Measurements from ENCODE around the gene PTCD2. TPM values are rescaled to one million over a fixed set of nuclear protein-coding genes. Genes with fewer than 3 reads are reported as not detected.

The PTCD2 gene
- total RNA-seq, 2 donors from 2014 or later: 8.9 to 10.2 TPM

GRCh38 chr5:72383280-72383679, 63.1 kb downstream of the PTCD2 start:
- no peak for DNase-seq (ENCODE audit: low spot score)
- no peaks in the 10 kb centered on the region for H3K9me3 ChIP-seq
- intact Hi-C loops (cut with DNase I): no loop called here
- H3K36me3 ChIP-seq: no peaks in the 10 kb centered on the region
- 73% methylated on average over 7 of the region's 7 CpGs for WGBS
- H3K27ac ChIP-seq: no peak overlapping the region
- H3K4me1 ChIP-seq (replicated peaks): no peaks in the 10 kb centered on the region
- H3K27me3 ChIP-seq (replicated peaks; ENCODE audit: insufficient read depth): no peaks in the 10 kb centered on the region
- H3K4me3 ChIP-seq: no peak overlapping the region
- TF ChIP-seq, protein P1, sequence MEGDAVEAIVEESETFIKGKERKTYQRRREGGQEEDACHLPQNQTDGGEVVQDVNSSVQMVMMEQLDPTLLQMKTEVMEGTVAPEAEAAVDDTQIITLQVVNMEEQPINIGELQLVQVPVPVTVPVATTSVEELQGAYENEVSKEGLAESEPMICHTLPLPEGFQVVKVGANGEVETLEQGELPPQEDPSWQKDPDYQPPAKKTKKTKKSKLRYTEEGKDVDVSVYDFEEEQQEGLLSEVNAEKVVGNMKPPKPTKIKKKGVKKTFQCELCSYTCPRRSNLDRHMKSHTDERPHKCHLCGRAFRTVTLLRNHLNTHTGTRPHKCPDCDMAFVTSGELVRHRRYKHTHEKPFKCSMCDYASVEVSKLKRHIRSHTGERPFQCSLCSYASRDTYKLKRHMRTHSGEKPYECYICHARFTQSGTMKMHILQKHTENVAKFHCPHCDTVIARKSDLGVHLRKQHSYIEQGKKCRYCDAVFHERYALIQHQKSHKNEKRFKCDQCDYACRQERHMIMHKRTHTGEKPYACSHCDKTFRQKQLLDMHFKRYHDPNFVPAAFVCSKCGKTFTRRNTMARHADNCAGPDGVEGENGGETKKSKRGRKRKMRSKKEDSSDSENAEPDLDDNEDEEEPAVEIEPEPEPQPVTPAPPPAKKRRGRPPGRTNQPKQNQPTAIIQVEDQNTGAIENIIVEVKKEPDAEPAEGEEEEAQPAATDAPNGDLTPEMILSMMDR (IDR thresholded peaks at IDR 0.05): no peak
- TF ChIP-seq POLR2A (IDR thresholded peaks at IDR 0.05): no peak
- no peak for TF ChIP-seq POLR2AphosphoS5 (IDR thresholded peaks at IDR 0.05)

- H3K4me1 ChIP-seq (replicated peaks): no peaks in the 10 kb centered on the region
- no peaks in the 10 kb centered on the region for H3K9me3 ChIP-seq
- TF ChIP-seq POLR2AphosphoS5 (IDR thresholded peaks at IDR 0.05) (no peak), POLR2A (IDR thresholded peaks at IDR 0.05) (no peak)
- TF ChIP-seq, protein P1 (IDR thresholded peaks at IDR 0.05): no peak
- no peaks in the 10 kb centered on the region for H3K27me3 ChIP-seq (replicated peaks; ENCODE audit: insufficient read depth)
- DNase-seq (ENCODE audit: low spot score): no peak
- no peaks in the 10 kb centered on the region for H3K36me3 ChIP-seq
- 28% methylated on average over 2 of the region's 2 CpGs for WGBS
- intact Hi-C loops (cut with DNase I): no loop called here
- H3K27ac ChIP-seq: no peak overlapping the region
- H3K4me3 ChIP-seq: no peak overlapping the region
These were observed 63.6 kb downstream of the PTCD2 start for GRCh38 chr5:72383726-72384125.

DNA sequence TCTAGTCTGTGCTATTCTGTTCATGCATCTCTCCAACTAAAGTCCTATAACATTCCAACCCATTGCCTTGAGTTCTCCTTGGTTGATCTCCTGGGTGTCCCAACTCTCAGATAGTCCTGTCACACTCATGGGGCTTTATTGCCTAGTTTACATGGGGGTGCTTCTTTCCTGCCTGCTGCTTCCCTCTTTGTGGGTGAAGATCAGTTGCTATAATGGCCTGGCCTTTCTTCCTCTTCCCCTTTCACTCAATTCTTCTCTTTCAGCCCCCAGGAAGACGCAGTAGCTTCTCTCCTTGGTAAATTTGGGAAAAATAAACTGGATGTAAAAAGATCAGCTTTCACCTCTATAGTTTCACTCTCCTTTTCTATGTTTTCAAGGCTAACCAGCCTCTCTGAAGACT, 66.5 kb downstream of the PTCD2 start:
- Histone ChIP-seq H3K4me1 (replicated peaks) (no peaks in the 10 kb centered on the region), H3K4me3 (no peak overlapping the region), H3K9me3 (no peaks in the 10 kb centered on the region), H3K27me3 (replicated peaks; ENCODE audit: insufficient read depth) (no peaks in the 10 kb centered on the region), H3K36me3 (no peaks in the 10 kb centered on the region), H3K27ac (no peak overlapping the region)
- TF ChIP-seq POLR2AphosphoS5 (IDR thresholded peaks at IDR 0.05): no peak
- TF ChIP-seq, protein P1 (IDR thresholded peaks at IDR 0.05): no peak
- intact Hi-C loops (cut with DNase I): no loop called here
- WGBS: 82% methylated on average over 1 of the region's 1 CpG
- no peak for DNase-seq (ENCODE audit: low spot score)

DNA sequence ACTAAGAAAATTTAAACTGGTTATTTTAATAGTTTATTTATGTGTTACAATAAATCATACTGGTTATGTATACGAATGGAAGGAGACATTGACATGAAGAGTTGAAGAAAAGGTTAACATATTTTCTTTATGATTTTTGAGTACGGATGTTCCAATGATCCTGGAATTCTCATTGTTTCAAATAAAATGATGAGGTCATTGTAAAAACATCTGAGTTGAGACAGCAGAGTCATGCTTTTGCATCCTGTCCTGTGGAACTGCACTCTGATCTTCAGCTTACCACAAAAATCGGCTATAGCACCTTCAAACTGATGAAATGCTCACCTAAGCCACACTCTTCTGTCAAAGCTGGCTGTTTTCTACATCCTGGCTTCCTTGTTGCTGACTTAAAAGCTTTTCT, 67.8 kb downstream of the PTCD2 start:
- no peak for DNase-seq (ENCODE audit: low spot score)
- no peaks in the 10 kb centered on the region for H3K36me3 ChIP-seq
- H3K9me3 ChIP-seq: no peaks in the 10 kb centered on the region
- no peak for TF ChIP-seq POLR2A (IDR thresholded peaks at IDR 0.05)
- TF ChIP-seq POLR2AphosphoS5 (IDR thresholded peaks at IDR 0.05): no peak
- TF ChIP-seq, protein P1 (IDR thresholded peaks at IDR 0.05): no peak
- H3K4me3 ChIP-seq: no peak overlapping the region
- WGBS: 38% methylated on average over 3 of the region's 3 CpGs
- intact Hi-C loops (cut with DNase I): no loop called here
- no peaks in the 10 kb centered on the region for H3K4me1 ChIP-seq (replicated peaks)
- H3K27ac ChIP-seq: no peak overlapping the region
- no peaks in the 10 kb centered on the region for H3K27me3 ChIP-seq (replicated peaks; ENCODE audit: insufficient read depth)

- Histone ChIP-seq H3K4me1 (replicated peaks) (no peaks in the 10 kb centered on the region), H3K4me3 (no peak overlapping the region), H3K27ac (no peak overlapping the region), H3K36me3 (no peaks in the 10 kb centered on the region), H3K9me3 (no peaks in the 10 kb centered on the region), H3K27me3 (replicated peaks; ENCODE audit: insufficient read depth) (no peaks in the 10 kb centered on the region)
- TF ChIP-seq POLR2A (IDR thresholded peaks at IDR 0.05) (no peak), POLR2AphosphoS5 (IDR thresholded peaks at IDR 0.05) (no peak)
- TF ChIP-seq, protein P1 (IDR thresholded peaks at IDR 0.05): no peak
- DNase-seq (ENCODE audit: low spot score): no peak
- 82% methylated on average over 8 of the region's 8 CpGs for WGBS
- intact Hi-C loops (cut with DNase I): no loop called here
These were observed 68.5 kb downstream of the PTCD2 start for GRCh38 chr5:72388646-72389045.
